HCT116 (cell line): ENCODE results near the gene DDX28.

Experiments used
- ATF3 ChIP-seq: IDR thresholded peaks from 2 replicates; pipeline ENCODE4 v1.6.1; 2012
- ELF1 ChIP-seq: IDR thresholded peaks from 2 replicates; pipeline ENCODE4 v1.6.1; 2012; ENCODE audit warnings: low read depth, borderline replicate concordance
- EZH2phosphoT487 ChIP-seq: fragments of 200-600 bp; IDR thresholded peaks from 2 replicates; pipeline ENCODE4 v1.6.1; 2018; ENCODE audit warnings: antibody characterized with exemption, borderline replicate concordance
- JUND ChIP-seq: IDR thresholded peaks from 2 replicates; pipeline ENCODE4 v1.6.1; 2012
- MAX ChIP-seq: IDR thresholded peaks from 2 replicates; pipeline ENCODE4 v1.6.1; 2012
- POLR2A ChIP-seq: IDR thresholded peaks from 2 replicates; pipeline ENCODE4 v1.7.0; 2011; ENCODE audit warnings: borderline replicate concordance; ENCODE audit not compliant: insufficient read depth, insufficient read length; ENCODE audit errors: extremely low read depth
- POLR2AphosphoS5 ChIP-seq: IDR thresholded peaks from 2 replicates; pipeline ENCODE4 v1.6.1; 2011; ENCODE audit warnings: mild to moderate bottlenecking, low read depth, low read length, moderate library complexity
- RAD21 ChIP-seq: IDR thresholded peaks from 2 replicates; pipeline ENCODE4 v1.6.1; 2012; ENCODE audit warnings: low read depth, mild to moderate bottlenecking
- ZFX ChIP-seq: fragments of 450-650 bp; IDR thresholded peaks from 2 replicates; pipeline ENCODE4 v1.6.1; 2017
- TF ChIP-seq, protein P1 (sequence below): IDR thresholded peaks from 2 replicates; pipeline ENCODE4 v1.6.1; 2012; ENCODE audit warnings: low read depth
- TF ChIP-seq, protein P2 (sequence below), 3 experiments: fragments of 200-600 bp in 1 of 3; sonication (generic) in 1 of 3; IDR thresholded peaks in 2 of 3; conservative IDR thresholded peaks in 1 of 3; 2 replicates each; pipeline ENCODE4 v1.5.1; 2012 to 2017; ENCODE audit warnings: low read depth in 2 of 3, low read length in 2 of 3, antibody characterized with exemption in 1 of 3, borderline replicate concordance in 1 of 3, control low read depth in 1 of 3, mild to moderate bottlenecking in 1 of 3, mixed read lengths in 1 of 3, mixed run types in 1 of 3, moderate library complexity in 1 of 3; ENCODE audit not compliant: insufficient read depth in 1 of 3

DNA sequence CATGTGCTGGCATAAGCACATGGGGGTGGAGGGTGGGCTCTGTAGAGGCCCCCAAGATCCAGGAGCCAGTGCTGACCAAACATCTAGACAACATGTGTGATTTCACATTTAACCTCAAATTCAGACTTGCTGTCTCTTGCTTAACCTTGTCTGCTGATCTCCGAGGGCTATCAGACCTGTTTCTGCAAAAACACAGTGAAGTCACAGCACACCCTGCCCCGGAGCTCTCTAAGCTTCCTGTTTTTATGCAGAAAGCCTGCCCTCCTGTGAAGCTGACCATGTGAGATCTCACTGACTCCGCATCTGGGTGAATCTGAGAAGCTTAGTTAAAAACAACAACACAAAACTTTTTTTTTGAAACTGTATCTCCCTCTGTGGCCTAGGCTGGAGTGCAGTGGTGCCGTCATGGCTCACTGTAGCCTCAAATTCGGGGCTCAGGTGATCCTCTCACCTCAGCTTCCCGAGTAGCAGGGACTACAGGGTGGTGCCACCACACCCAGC lies 17.2 kb downstream of the DDX28 start:
- TF ChIP-seq, protein P1, sequence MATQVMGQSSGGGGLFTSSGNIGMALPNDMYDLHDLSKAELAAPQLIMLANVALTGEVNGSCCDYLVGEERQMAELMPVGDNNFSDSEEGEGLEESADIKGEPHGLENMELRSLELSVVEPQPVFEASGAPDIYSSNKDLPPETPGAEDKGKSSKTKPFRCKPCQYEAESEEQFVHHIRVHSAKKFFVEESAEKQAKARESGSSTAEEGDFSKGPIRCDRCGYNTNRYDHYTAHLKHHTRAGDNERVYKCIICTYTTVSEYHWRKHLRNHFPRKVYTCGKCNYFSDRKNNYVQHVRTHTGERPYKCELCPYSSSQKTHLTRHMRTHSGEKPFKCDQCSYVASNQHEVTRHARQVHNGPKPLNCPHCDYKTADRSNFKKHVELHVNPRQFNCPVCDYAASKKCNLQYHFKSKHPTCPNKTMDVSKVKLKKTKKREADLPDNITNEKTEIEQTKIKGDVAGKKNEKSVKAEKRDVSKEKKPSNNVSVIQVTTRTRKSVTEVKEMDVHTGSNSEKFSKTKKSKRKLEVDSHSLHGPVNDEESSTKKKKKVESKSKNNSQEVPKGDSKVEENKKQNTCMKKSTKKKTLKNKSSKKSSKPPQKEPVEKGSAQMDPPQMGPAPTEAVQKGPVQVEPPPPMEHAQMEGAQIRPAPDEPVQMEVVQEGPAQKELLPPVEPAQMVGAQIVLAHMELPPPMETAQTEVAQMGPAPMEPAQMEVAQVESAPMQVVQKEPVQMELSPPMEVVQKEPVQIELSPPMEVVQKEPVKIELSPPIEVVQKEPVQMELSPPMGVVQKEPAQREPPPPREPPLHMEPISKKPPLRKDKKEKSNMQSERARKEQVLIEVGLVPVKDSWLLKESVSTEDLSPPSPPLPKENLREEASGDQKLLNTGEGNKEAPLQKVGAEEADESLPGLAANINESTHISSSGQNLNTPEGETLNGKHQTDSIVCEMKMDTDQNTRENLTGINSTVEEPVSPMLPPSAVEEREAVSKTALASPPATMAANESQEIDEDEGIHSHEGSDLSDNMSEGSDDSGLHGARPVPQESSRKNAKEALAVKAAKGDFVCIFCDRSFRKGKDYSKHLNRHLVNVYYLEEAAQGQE, result no peak
- no peak for TF ChIP-seq ZFX
- TF ChIP-seq, protein P2, sequence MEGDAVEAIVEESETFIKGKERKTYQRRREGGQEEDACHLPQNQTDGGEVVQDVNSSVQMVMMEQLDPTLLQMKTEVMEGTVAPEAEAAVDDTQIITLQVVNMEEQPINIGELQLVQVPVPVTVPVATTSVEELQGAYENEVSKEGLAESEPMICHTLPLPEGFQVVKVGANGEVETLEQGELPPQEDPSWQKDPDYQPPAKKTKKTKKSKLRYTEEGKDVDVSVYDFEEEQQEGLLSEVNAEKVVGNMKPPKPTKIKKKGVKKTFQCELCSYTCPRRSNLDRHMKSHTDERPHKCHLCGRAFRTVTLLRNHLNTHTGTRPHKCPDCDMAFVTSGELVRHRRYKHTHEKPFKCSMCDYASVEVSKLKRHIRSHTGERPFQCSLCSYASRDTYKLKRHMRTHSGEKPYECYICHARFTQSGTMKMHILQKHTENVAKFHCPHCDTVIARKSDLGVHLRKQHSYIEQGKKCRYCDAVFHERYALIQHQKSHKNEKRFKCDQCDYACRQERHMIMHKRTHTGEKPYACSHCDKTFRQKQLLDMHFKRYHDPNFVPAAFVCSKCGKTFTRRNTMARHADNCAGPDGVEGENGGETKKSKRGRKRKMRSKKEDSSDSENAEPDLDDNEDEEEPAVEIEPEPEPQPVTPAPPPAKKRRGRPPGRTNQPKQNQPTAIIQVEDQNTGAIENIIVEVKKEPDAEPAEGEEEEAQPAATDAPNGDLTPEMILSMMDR (IDR thresholded peaks at IDR 0.05 in 2 of 3, conservative IDR thresholded peaks at IDR 0.05 in 1 of 3; ENCODE audit: borderline replicate concordance in 1 of 3, insufficient read depth in 1 of 3, low read depth in 2 of 3, low read length in 2 of 3), result no peak
- no peak for TF ChIP-seq POLR2A
- TF ChIP-seq POLR2AphosphoS5, result no peak
- no peak for TF ChIP-seq ATF3
- TF ChIP-seq ELF1, result no peak
- TF ChIP-seq JUND, result no peak
- no peak for TF ChIP-seq MAX
- no peak for TF ChIP-seq RAD21
- no peak for TF ChIP-seq EZH2phosphoT487
